ENCODE measurements around the gene OXSR1.

GRCh38 chr3:38255627-38256026 lies 90.3 kb downstream of the OXSR1 start:
- TF ChIP-seq, protein P1, sequence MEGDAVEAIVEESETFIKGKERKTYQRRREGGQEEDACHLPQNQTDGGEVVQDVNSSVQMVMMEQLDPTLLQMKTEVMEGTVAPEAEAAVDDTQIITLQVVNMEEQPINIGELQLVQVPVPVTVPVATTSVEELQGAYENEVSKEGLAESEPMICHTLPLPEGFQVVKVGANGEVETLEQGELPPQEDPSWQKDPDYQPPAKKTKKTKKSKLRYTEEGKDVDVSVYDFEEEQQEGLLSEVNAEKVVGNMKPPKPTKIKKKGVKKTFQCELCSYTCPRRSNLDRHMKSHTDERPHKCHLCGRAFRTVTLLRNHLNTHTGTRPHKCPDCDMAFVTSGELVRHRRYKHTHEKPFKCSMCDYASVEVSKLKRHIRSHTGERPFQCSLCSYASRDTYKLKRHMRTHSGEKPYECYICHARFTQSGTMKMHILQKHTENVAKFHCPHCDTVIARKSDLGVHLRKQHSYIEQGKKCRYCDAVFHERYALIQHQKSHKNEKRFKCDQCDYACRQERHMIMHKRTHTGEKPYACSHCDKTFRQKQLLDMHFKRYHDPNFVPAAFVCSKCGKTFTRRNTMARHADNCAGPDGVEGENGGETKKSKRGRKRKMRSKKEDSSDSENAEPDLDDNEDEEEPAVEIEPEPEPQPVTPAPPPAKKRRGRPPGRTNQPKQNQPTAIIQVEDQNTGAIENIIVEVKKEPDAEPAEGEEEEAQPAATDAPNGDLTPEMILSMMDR (IDR thresholded peaks at IDR 0.05) = no peak
- TF ChIP-seq TFCP2L1 (CRISPR knock-in tag; IDR thresholded peaks at IDR 0.05) (no peak), EHMT2 (IDR thresholded peaks at IDR 0.05; ENCODE audit: low read depth) (no peak), POLR2A (IDR thresholded peaks at IDR 0.05; ENCODE audit: low read length) (no peak), USF2 (IDR thresholded peaks at IDR 0.05) (no peak), CEBPB (IDR thresholded peaks at IDR 0.05) (no peak)
- TF ChIP-seq, protein P2, sequence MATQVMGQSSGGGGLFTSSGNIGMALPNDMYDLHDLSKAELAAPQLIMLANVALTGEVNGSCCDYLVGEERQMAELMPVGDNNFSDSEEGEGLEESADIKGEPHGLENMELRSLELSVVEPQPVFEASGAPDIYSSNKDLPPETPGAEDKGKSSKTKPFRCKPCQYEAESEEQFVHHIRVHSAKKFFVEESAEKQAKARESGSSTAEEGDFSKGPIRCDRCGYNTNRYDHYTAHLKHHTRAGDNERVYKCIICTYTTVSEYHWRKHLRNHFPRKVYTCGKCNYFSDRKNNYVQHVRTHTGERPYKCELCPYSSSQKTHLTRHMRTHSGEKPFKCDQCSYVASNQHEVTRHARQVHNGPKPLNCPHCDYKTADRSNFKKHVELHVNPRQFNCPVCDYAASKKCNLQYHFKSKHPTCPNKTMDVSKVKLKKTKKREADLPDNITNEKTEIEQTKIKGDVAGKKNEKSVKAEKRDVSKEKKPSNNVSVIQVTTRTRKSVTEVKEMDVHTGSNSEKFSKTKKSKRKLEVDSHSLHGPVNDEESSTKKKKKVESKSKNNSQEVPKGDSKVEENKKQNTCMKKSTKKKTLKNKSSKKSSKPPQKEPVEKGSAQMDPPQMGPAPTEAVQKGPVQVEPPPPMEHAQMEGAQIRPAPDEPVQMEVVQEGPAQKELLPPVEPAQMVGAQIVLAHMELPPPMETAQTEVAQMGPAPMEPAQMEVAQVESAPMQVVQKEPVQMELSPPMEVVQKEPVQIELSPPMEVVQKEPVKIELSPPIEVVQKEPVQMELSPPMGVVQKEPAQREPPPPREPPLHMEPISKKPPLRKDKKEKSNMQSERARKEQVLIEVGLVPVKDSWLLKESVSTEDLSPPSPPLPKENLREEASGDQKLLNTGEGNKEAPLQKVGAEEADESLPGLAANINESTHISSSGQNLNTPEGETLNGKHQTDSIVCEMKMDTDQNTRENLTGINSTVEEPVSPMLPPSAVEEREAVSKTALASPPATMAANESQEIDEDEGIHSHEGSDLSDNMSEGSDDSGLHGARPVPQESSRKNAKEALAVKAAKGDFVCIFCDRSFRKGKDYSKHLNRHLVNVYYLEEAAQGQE (IDR thresholded peaks at IDR 0.05) = no peak
- TF ChIP-seq, protein P3, sequence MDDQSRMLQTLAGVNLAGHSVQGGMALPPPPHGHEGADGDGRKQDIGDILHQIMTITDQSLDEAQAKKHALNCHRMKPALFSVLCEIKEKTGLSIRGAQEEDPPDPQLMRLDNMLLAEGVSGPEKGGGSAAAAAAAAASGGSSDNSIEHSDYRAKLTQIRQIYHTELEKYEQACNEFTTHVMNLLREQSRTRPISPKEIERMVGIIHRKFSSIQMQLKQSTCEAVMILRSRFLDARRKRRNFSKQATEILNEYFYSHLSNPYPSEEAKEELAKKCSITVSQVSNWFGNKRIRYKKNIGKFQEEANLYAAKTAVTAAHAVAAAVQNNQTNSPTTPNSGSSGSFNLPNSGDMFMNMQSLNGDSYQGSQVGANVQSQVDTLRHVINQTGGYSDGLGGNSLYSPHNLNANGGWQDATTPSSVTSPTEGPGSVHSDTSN (IDR thresholded peaks at IDR 0.05) = no peak
